ENCODE results near the gene RANGRF.

Gene RANGRF

DNA sequence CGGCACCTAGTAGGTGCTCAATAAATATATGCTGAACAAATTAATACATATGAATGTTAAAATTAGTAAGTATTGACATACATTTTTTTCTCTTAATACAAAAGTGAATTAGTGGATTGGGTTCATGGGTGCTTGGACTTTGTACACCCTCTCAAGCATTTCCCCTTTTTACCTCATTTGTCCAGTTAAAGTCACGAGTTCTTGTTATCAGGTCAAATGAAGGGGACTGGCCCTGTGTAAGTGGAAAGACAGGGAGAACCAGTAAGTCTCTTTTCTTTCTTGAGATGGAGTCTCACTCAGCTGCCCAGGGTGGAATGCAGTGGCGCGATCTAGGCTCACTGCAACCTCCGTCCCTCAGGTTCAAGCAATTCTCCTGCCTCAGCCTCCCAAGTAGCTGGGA is 13.7 kb upstream of the RANGRF start:
- DNase-seq = no peak

DNA sequence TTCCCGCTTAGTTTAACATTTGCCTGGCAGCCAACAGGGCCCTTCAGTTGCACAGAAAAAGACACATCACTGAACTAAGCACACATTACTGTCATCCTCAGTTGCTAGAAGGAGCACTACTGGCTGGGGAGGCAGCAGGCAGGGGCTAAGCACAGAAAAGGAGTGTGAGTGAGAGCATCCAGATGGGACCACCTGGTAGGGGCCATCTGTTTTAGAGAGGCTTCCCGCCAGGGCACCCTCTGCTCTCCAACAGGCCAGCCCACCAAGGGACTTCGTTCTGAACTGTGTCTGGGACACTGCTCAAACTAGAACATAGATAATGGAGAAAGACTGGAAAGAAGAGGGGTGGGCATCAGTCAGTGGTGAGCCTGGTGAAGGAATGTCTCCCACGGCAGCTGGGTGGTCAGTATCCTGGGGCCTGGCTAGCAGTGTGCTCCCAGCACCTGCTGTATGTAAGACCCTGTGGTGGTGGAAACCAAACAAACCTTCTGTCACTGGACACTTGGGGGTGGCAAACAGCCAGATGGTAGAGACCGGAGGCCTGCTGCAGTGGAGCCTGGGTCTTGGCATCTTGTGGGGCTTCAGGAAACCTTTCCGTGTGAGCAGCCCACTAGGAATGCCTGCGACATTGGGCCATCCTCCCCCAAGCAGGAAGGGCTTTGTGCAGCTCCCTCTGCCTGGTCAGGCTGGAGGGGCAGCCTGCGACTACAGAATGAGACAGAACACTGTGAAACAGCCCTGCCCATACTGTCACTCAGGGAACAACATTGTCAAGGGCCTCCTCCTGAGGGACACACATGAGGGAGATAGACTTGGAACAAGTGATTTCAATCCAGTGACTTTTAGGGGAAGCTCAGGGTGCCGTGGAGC is 12.8 kb upstream of the RANGRF start:
- no peak for DNase-seq

DNA sequence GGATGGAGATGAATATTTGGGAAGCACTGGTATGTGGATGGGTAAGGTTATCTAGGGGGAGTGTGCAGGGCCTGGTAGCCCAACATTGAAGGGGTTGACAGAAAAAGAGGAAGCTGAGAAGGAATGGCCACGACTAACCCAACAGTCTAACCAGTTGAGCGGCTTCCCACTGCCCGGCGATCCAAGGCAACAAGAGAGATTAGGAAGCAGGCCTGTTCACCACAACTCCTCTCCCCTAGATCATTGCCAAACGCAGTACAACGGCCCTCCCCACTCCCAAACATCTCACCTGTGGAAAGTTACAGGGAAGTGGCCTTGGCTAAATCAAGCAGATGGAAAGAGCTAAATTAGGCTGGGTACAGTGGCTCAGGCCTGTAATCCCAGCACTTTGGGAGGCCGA is 11.2 kb upstream of the RANGRF start:
- no peak for DNase-seq

DNA sequence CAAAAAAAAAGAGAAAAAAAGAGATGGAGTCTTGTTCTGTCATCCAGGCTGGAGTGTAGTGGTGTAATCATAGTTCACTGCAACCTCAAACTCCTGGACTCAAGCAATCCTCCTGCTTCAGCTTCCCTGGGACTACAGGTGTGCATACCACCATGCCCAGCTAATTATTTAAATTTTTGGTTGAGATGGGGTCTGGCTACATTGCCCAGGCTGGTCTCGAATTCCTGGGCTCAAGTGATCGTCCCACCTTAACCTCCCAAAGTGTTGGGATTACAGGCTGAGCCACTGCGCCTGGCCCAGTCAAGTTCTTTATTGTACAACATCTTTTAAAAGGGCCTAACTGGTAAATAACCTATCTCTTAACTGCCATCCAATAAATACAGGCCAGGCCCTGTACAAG is 6.1 kb upstream of the RANGRF start:
- no peak for DNase-seq

DNA sequence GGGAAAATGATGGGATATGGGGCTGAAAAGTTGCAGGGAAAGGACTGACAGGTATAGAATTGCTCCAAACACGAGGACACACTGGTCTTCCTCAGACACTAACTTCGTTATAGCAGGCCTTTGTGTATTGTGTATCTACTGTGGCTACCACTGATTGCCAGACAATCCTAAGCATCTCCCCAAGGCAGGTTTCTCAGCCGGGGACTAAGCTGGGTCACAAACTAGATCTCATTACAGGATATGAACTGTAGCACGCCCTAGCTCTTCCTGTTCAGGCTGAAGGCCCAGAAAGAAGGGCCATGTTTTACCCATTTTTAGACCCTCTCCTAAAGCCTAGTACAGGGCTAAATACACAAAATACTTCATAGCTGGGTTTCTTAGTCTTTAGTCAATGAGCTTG is 5.1 kb upstream of the RANGRF start:
- DNase-seq = no peak

DNA sequence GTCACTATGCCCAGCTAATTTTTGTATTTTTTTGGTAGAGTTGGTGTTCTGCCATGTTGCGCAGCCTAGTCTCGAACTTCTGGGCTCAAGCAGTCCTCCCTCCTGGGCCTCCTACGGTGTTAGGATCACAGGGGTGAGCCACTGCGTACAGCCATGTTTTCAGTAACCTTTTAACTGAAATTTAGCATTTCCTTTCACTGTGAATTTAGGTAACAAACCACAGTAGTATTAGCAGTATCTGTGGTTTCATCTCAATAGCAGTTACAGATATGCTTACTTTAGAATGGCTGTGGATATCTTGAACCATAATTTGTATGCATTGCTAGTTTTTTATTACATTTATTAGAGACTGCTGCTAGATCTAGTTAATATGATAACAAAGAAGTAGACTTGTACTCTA is 4.3 kb upstream of the RANGRF start:
- DNase-seq = no peak

DNA sequence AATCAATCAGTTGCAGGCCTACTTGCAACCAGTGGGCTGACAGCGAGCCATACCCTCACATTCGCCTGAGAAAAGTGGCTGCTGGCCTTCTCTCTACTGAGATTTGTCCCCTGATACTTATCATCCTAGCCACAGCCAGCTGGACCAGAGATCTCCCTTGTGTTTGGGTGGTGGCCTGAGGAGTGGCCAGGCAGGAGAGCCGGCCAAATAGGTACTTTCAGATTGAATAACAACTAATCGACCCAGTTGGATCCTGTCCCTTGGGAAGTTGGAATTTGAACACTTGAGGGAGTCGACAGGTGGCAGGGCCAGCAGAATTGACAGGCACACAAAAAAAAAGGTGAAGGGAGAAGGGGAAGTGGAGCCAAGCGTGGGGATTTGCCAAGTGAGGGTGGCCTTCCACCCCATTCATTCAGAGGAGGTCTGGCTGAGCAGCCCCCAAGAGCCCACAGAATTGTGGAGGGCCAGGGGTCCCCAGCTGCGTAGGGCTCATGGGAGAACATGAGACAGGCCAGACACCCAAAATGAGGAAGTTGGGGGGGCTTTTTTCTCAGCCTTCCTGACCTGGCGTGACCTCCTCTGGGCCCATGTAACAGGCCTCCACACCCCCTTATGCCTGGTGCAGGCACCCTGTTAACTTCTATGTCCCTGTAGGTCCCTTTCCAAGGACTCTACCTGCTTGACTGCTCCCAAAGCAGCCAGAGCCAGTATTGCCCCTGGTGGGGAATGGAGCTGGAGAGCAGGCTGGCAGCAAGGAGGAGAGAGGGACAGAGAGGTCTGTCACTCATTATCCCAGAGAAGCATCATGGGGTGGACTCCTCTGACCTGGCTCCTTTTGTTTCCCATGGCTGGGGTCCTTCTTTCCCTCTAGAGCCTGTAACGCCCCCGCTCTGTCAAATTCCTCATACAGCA is 2.9 kb upstream of the RANGRF start:
- DNase-seq = no peak

DNA sequence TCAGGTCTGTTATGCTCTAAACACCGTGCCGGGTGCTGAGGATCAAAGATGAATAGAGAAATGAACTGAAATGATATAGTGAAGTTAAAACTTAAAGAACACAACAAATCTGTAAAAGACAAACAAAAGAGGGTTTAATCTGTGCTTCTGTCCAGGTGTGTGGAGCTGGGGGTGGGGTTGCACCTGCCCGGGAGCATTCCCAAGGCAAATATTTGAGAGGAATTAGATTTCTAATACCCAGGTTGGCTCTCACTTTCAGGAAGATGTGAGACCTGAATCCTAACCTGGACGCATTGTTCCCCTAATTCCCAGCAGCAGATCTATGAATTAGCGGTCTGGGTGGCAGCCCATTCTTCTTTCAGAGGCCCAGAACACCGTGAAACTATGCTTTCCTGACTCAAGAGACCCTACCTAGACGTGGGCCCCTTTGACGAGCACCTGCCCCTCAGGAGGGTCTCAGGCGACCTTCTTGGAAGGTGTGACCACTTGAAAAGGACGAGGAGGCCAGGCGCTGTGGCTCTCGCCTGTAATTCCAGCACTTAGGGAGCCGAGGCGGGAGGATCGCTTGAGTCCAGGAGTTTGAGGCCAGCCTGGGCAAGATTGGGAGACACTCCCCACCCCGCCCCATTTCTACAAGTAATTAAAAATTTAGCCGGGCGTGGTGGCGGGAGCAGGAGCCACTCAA is 677 bp upstream of the RANGRF start:
- no peak for DNase-seq

DNA sequence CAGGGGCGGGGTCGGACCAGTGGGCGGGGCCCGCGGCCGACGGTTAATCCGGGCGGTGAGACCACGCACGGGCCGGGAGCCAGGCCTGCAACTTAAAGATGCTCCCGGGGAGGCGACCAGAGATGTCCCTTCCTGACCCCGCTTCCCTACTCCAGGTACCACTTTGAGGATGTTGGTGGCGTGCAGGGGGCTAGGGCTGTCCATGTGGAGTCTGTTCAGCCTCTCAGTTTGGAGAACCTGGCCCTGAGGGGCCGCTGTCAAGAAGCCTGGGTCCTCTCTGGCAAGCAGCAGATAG is 580 bp downstream of the RANGRF start:
- DNase-seq = no peak

DNA sequence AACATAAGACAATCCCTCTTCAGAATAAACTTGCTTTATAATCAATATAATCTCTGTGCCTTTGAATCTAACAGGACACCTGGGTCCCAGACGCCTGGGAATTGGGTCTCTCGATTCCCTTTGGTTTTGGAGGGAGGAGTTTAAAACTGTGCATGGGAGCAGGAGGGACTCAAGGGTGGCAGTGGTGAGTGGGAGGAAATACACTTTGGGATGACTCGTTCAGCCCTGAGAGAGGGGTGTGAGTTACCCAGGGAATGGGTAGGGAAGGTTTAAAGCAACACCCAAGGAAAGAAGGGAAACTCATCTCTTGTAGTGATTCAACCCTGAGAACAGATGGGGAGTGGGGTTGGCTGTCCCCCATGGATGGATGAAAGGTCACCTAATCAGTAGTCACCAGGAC is 1.6 kb downstream of the RANGRF start:
- no peak for DNase-seq

DNA sequence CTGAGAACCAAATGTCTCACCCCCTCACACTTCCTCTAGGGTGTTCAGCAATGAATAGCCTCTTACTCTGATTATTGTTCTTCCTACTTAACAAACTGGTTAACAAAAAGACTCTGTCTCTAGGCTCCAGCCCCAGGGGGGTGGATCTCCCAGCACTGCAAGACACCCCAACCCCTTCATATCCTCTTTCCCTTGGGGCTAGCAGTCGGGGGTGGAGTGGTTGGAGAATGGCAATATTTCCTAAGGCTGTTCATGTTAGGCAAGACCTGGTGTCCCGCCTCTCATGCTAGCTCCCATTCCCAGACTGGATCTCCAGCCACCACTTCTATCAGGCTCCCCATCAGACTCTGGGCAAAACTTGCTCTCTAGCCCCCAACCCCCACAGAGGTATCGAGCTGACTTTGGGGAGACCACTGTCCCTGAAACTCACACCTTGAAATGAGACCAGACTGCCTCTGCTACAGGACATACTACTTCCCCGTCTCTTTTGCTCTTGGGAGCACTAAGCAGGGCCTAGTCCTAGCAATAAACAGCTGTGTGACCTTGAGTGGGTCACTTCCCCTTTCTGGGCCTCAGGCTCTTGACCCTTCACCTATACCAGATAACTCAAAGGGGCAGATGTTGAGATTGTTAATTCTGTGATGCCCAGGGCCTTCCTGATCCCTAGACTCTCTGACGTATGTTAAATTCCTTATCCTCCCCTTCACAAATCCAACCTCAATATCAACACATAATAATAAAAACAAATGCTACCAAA is 4.3 kb downstream of the RANGRF start:
- no peak for DNase-seq

DNA sequence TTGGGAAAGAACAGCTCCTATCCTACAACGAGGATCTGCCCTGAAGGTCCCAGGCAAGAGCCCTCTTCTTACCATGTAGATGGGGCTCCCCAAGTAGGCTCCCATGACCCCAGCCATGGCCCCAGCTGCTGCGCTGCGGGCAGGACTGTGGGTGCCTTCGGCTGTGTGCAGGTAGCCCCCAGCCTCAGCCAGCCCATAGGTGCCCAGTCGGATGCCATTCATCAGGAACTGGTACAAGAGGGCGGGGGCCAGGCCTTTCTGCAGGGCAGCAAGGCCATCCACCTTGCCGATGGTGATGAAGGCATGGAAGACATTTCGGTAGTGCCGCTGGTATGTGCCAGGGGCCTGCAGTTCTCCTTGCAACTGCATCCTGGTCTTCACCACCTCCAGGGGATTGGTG is 5.9 kb downstream of the RANGRF start:
- no peak for DNase-seq

DNA sequence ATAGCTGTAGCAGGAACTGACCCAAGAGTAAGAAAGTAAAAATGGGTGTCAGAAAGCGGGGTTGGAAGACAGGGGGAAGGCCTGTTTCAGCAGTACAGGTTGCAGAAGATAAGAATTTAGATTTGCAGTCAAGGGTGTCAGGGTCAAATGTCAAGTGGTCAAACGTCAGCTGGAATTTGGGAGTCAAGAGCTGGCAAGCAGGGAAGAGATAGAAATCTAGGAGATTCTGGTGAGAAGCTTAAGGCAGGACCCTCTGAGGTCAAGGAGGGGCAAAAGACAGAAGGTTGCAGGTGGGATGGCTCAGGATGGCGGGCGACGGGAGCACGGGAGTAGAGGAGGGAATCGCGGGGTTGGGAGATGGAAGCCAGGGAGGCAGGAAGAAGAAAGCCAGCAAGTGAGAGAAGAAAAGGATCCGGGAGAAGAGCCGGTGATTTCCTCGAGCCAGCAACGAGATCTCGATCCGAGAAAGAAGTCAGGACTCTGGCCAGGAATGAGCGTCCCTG is 6.4 kb downstream of the RANGRF start:
- no peak for DNase-seq

DNA sequence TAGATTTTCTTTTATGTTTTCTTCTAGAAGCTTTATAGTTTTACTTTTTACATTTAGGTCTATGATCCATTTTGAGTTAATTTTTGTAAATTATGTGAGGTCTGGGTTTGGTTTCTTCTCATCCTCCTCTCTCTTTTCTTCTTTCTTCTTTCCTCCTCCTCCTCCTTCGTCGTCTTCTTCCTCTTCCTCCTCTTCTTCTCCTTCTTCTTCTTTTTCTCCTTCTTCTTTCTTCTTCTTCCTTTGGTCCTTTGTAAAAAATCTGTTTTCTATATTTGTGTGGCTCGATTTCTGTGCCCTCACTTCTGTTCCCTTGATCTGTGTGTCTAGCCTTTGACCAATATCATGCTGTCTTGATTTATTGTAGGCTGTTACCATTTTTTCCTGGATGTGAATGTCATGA is 11.8 kb downstream of the RANGRF start:
- no peak for DNase-seq

DNA sequence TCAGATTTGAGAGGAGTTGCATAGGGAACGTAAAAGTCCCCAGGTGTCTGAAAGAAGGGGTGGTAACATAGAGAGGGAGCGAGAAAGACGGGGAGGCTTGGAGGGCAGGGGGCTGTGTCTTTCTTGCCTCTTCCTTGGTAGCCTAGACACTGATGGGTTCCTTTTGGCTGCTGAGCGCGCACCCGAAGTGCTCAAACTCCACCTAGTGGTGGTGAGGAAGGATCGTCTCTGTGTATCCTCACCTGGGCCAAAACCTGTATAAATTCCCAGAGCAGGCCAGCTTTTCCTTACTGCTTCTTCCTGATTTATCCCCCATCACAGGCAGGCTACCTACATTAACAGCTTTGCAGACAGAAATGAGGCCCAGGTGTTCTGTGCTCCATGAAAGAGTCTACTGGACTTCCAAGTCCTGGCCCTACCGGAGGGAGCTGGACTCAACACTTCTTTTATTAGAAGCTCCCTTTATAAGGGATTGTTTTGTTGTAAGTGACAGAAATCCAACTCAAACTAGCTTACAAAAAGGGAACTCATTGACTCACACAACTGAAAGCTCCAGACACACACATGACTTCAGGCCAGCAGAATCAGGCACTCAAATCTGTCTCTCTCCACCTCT is 12.3 kb downstream of the RANGRF start:
- DNase-seq = no peak

DNA sequence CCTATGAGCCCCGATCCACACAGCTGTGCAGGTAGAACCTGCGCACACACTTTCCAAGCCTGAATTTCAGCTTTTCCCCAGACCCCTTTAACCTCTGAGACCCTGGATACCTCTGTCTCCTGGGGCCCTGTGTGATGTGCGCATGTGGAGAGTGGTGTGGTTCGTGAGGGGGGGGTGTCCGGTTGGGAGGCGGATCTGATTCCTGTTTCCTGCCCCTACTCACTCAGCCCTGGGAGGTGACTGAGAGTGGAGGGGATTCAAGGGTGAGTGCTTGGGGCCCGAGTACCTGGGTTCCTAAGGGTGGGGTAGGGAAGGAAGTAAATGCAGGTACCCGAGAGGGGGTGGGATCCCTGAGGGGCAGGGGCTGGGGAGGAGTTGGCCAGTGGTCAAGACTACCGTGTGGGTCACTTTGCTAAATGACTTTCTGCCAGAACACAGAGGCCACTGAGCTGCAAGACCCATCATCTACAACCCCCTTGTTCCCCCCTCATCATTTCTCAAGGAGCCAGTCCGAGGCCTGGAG is 22.2 kb downstream of the RANGRF start:
- DNase-seq = no peak

DNA sequence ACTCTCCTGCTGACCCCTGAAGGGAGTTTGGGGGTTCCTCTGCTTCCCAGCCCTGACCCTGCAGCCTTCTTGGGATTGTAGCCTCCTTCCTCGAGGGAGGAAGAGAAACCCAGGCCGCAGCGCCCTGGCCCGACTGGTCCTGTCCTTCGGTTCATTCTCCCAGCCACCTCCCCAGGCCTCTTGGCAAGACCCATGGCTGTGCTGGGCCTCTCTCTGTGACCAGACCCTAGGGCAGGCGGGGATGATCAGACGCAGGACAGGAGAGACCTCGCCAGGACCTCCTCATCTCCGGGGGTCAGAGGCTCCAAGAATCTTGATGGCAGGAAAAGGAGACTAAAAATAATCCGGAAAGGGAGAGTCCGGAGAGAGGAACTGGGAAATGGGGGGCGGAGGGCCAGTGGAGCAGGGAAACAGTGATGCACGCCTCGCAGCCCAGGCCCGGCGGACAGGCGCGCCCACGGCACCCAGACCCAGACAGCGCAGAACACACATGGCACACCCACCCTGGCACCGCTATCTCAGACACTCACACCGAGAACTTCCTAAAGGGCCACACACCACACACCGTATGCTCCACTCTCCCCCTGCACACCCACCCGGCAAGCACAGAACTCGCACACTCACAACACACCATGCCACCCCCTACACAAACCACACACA is 22.8 kb downstream of the RANGRF start:
- DNase-seq = no peak

DNA sequence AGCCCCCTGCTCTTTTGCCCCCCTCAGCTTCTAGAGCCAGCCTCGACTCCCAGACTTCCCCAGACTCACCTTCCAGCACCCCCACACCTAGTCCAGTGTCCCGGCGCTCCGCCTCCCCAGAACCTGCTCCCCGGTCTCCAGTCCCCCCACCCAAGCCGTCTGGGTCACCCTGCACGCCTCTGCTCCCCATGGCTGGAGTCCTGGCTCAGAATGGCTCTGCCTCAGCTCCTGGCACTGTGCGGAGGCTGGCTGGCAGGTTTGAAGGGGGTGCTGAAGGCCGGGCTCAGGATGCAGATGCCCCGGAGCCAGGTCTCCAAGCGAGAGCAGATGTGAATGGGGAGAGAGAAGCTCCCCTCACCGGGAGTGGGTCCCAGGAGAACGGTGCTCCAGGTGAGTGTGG is 23.8 kb downstream of the RANGRF start:
- no peak for DNase-seq

DNA sequence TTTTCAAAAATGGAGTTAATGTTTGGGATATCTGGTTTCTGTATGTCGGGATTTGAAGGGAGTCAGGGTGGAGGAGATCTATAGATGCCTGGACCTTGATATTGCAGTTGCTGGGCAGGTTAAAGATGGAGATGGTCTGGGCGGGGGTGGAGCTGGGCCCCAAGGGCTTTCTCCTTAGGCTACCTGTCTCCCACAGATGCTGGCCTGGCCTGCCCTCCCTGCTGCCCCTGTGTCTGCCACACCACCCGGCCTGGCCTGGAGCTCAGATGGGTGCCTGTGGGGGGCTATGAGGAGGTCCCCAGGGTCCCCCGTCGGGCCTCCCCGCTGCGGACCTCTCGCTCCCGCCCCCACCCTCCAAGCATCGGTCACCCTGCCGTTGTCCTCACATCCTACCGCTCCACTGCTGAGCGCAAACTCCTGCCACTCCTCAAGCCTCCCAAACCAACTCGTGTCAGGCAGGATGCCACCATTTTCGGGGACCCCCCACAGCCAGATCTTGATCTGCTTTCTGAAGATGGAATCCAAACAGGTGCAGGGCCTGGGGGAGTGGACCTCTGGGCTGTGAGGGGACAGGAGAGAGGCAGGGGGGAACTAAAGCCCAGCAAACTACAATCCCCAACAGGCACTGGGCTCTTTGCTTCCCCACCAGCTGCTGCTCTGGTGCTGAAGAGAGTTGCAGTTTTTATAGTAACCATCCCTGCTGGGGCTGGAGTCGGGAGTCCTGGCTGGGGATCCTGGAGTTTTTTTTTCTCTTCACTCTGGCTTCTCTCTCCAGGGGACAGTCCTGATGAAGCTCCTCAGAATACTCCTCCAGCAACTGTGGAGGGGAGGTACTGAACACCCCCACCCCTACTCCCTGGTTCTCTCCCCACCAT is 24.5 kb downstream of the RANGRF start:
- no peak for DNase-seq
